ENCODE results near the gene TMEM238L.

TMEM238L gene

GRCh38 chr17:10772425-10773380 is 31.2 kb downstream of the TMEM238L start:
- DNase-seq: no peak

- no peak for DNase-seq
Observed at GRCh38 chr17:10771148-10771547, 32.8 kb downstream of the TMEM238L start.

GRCh38 chr17:10769840-10770239 is 34.1 kb downstream of the TMEM238L start:
- no peak for DNase-seq

- no peak for DNase-seq
Observed at GRCh38 chr17:10768750-10769251, 35.1 kb downstream of the TMEM238L start.

GRCh38 chr17:10767232-10767631 is 36.7 kb downstream of the TMEM238L start:
- DNase-seq: no peak

- DNase-seq: no peak
Observed at GRCh38 chr17:10762037-10762436, 41.9 kb downstream of the TMEM238L start.

- DNase-seq: no peak
Observed at GRCh38 chr17:10761281-10761680, 42.6 kb downstream of the TMEM238L start.

- no peak for DNase-seq
Observed at GRCh38 chr17:10758062-10758461, 45.8 kb downstream of the TMEM238L start.

GRCh38 chr17:10757647-10758046 is 46.3 kb downstream of the TMEM238L start:
- DNase-seq: no peak

GRCh38 chr17:10757067-10757466 is 46.8 kb downstream of the TMEM238L start:
- DNase-seq: no peak

GRCh38 chr17:10756619-10757018 is 47.3 kb downstream of the TMEM238L start:
- DNase-seq: no peak

- no peak for DNase-seq
Observed at GRCh38 chr17:10756185-10756584, 47.7 kb downstream of the TMEM238L start.

- no peak for DNase-seq
Observed at GRCh38 chr17:10755592-10756127, 48.2 kb downstream of the TMEM238L start.

GRCh38 chr17:10754861-10755591 is 48.9 kb downstream of the TMEM238L start:
- no peak for DNase-seq

- no peak for DNase-seq
Observed at GRCh38 chr17:10754109-10754508, 49.8 kb downstream of the TMEM238L start.

GRCh38 chr17:10752696-10753095 is 51.2 kb downstream of the TMEM238L start:
- DNase-seq: no peak

- DNase-seq: no peak
Observed at GRCh38 chr17:10751563-10751962, 52.3 kb downstream of the TMEM238L start.

- DNase-seq: no peak
Observed at GRCh38 chr17:10750210-10750609, 53.7 kb downstream of the TMEM238L start.

GRCh38 chr17:10748531-10749181 is 55.2 kb downstream of the TMEM238L start:
- DNase-seq: no peak

GRCh38 chr17:10745231-10745630 is 58.7 kb downstream of the TMEM238L start:
- no peak for DNase-seq

Measured in NCI-H1417 treated with DMSO at 0.1 percent for 48 hours (cell line).